NCI-H2227 (cell line): ENCODE results near the gene GLO1.
A peak's percentile ranks its signal among the peaks of the same experiment; 100 is the strongest.

ENCODE experiments used
- DNase-seq: peaks from one replicate; lab custom pipeline; 2025; ENCODE audit not compliant: unreplicated experiment; lab: John Stamatoyannopoulos, UW

GLO1 gene

DNA sequence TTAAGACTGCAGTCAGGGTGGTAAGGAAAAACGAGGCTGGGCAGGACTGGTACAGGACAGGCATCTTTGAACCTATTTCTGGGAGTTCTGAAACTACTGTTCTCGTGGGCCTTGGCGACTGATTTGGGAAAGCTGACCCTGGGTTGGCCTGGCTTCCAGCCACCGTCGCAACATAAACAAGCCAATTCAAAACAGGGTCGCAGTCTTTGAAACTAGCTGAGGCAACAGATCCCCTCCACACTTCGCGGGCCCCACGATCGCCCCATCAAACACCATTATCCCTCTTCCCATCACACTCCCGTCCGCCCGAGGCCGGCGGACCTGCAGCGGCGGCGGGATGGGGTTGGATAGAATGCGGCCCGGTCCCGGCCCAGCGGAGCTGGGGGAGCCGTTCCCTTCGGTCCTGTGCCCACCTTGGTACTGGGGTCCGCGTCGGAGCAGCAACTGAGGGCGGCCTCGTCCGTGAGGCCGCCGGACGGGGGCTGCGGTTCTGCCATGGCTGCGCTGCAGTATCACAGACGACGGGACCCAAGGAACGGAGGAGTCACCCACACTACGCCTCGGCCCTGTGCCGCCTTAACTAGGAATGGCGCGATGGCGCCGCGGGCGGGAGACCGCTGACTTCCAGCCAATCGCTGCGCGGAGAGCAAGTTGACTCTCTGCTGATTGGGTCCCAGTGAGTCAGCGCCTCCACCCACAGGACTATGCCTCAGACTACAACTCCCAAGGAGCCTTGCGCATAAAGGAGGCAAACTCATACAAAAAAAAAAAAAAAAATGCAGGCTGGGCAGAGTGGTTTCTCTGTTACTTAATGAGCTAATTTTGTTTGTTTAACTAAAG lies at the start of gene GLO1:
TSS of gene GLO1 (minus strand) at position 588 of the 840 bp plus-strand sequence. CDS start at position 497, 91 bp downstream.
- peak; percentile 98 for DNase-seq

DNA sequence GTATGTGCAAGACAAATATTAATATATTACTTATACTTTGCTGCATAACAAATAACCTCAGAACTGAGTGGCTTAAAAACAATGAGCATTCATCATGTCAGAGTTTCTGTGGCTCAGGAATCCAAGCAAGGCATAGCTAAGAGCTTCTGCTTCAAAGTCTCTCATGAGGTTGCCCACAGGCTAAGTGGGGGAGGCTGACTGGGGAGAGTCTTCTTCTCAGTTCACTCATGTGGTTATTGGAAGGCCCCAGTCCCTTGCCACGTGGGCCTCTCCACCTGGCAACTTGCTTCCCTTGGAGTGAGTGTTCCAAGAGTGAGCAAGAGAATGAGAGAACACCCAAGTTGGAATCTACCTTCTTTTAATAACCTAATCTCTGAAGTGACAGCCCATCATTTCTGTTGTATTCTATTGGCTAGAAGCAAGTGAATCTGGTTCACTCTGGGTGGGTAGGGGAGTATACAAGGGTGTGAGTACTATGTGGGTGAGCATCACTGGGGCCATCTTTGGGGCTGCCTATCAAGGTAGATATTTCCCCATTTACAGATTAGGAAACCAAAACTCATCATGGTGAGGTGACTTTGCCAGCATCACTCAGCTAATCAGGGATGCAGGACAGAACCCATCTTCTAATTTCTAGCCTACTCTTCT lies 48.1 kb upstream of the GLO1 start:
- no peak for DNase-seq

GRCh38 chr6:38749473-38749872 lies 46.5 kb upstream of the GLO1 start:
- DNase-seq: no peak

DNA sequence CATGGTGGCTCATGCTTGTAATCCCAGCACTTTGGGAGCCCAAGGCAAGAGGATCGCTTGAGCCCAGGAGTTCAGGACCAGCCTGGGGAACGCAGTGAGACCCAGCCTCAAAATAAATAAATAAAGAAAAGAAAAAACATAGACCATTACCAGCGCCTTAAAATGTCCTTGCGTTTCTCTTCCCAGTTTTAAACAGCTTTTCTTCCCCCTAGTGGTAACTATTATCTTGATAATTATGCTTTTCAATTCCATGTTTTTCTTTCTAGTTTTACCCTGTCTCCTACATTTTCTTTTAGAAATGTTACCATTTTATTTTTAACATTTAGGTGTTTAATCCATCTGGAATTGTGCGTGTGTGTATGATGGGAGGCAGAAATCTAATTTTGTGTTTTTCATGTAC lies 36.6 kb upstream of the GLO1 start:
- no peak for DNase-seq

- no peak for DNase-seq
These were observed 35.3 kb upstream of the GLO1 start for GRCh38 chr6:38738261-38738660.

GRCh38 chr6:38736951-38737350 lies 34.0 kb upstream of the GLO1 start:
- no peak for DNase-seq

GRCh38 chr6:38730140-38730862 lies 27.4 kb upstream of the GLO1 start:
- peak; percentile 22 for DNase-seq

DNA sequence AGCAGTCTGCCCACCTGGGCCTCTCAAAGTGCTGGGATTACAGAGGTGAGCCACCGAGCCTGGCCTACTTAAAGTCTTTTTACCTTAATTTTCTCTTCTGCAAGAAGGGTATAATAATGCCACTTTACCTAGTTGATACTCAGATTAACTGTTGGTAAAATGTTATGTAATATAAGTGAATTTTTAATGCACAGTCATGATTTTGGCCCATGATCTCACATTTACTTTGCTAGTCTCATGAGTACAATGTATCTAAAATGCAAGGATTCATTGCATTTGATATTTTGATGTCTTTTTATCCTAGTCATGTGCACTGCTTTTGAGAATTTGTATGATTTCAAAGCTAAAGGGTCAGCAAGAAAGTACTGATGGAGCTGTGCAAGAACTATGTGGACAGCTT lies 25.3 kb upstream of the GLO1 start:
- no peak for DNase-seq

DNA sequence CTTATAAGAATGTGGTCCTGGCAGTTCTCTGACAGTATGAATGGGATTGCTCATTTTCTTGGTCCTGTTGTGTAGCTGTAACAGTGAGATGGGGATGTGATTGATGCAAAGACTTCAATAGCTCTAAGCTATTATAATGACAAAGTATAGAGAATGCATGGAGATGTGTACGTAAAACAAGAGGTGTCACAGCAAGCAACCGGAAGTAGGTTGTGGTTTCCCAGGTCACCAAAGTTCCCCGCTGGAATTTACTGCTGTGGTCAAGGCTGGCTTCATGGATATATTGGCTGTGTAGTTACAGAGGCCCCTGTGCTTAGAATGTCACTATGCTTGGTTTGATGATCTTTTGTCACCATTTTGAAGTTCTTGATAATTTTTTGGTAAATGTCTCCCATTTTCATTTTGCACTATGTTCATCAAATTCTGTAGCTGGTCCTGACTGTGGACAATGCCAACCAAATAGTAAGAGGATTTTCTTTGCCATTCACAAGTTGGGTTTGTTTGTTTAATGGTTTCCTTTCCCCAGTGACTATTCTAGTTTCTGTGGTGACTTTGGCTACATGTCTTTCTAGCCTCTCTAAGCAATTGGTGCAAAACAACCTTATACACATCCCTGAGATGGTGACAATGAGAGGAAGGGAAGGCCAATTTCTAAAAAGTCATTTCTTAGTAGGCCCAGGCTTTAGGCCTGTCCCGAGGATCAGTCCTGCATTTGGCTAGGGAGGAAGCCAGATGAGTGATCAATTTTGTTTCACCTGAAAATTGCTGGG lies 22.7 kb upstream of the GLO1 start:
- DNase-seq: no peak

DNA sequence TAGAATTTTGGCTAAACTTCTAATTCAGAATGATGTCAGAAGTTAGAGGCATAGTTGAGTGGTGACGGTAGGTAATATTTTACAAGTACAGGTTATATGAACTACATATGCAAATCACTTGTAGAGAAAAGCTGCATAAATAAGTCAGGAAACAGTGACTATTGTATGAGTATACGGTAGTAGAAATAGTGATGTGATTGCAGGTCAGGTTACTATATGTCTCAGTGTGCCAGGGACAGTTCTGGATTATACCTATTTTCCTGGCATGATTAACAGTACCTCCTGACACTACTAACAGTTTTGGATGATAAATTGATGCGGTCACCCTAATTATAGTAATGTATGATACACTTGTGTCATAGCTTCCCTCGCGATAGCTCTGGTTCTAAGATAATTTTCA lies 21.4 kb upstream of the GLO1 start:
- no peak for DNase-seq

- DNase-seq: no peak
These were observed 20.8 kb upstream of the GLO1 start for GRCh38 chr6:38723783-38724182.

DNA sequence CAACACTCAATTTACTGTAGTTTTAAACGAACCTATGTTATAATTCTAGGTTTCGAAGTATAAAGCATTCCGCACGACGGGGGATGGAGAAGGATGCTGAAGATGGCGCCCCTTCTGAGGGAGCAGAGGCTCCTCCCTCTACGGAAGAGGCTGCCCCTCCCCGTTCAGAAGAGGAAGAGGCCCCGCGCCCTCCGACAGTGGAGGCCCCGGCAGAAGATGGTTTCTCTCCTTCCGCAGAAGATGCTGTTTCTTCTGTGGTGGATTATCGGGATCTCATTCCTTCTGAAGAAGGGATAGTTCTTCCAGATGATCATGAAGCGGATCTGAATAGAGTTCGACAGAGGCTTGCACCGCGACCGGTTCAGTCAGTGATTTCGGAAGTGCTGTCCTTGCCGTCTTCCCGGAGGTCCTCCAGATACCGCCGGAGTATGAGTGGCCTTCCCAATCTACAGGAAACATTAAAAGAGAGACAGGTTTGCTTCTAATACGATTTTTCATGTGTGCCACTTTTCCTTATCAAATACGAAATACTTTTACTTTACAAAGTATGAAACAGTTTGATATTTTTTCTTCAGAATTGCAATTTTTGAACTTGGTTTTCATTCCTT lies 19.9 kb upstream of the GLO1 start:
- DNase-seq: no peak

DNA sequence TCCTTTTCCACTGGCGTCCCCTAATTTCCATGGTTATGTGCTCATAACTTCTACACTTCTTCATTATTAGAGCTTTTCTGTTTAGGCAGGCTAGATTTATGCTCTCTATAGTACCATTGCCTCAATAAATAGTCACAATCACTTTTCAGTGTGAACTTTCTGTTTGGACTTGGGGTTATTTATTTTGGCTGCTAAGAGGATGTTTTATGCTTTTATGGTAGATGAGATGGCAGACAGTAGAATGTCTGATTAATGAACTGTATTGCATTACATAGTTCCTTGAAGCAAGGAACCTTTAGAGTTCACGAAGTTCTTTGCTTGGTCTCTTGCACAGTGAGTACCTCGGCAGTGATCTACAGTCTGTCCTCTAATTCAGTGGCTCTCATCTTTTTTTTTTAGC lies 19.1 kb upstream of the GLO1 start:
- DNase-seq: no peak

- DNase-seq: no peak
These were observed 17.4 kb upstream of the GLO1 start for GRCh38 chr6:38720295-38720694.

- DNase-seq: no peak
These were observed 16.4 kb upstream of the GLO1 start for GRCh38 chr6:38719358-38719757.

DNA sequence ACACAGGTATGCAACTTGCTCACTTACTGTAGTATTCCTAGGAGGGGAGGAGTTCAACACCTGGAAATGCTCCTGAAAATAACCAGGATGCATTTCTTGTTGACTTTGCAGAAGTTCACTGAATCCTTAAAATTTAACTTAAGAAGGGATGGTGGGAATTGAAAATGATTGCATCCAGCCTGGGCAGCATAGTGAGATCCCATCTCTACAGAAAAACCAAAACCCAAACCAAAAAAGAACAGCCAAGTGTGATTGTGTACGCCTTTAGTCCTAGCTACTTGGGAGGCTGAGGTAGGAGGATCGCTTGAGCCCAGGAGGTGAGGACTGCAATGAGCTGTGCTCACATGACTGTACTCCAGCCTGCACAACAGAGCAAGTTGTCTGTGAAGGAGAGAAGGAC lies 13.9 kb upstream of the GLO1 start:
- DNase-seq: no peak

DNA sequence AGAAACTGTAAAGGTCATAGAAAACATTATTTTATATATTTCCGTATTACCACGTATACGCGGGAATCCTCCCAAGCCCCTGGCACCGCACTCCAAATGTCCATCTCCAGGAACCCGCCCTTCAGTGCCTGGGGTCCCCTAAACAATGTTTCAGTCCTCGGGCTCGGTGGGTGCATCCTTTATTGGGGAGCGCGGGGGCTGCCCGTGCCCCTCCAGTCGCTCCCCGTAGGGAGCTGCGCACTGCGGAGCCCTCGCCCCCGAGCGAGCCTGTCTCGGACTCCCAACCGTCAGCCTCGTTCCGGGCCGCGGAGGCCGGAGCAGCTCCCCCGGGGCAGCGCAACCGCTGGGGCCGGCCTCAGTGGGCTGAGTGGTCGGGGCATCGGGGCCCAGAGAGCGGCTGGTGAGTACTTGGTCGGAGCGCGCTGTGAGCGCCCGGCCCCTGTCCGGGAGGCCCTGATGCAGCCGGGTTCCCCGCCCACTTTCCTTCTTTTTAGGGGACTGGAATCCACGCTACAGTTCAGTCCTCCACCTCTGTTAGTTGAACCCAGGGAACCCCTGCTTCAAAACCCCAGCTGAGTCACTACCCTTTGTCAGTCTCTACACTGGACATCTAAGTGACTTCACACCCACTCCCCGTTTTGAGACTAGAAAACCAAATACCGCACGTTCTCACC lies 12.2 kb upstream of the GLO1 start, which contains the start of gene DNAH8:
TSS of gene DNAH8 (plus strand) at position 296 of the 674 bp plus-strand sequence. CDS start 7,499 bp downstream, outside the sequence.
- DNase-seq: no peak

DNA sequence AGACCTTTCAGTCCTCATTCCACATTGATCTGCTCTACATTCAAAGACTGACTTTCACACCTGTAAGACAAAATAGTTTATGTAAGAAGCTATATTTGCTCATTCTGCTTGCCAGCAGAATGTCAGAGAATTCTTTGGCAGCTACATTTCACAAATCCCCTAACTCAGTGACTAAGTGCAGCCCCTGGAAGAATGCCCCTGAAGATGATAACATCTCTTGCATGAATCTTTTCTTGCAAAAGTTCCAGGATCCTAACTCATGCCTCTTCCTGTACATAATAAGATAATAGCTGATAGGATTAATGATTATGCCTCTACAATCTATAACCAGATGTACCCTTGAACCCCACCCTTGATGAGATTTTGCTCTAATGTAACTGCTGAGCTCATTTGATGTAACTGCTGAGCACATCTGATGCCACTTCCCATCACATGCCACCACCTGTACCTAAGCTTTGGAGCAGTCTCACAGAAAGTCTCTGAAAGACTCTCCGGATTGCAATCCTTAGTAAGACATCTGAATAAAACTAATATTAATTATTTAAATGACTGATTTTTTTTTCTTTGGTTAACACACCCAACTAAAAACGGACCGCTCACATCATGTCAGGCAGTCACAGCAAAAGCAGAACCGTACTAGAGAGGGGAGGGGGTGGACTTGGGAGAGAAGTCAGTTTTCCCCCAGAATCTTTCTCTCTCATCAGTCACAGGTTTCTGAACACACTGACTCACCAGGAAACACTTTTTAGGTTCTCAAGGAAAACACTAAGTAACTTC lies 11.5 kb upstream of the GLO1 start:
- no peak for DNase-seq

- DNase-seq: no peak
These were observed 10.9 kb upstream of the GLO1 start for GRCh38 chr6:38713812-38714211.
